HT1080 (cell line): ENCODE results near the gene MAST4. TPM values are rescaled to one million over a fixed set of nuclear protein-coding genes. Genes with fewer than 3 reads are reported as not detected.
"Not testable (repeated sequence)": the region's sequence is repeated elsewhere in the genome, so short reads cannot be mapped to it uniquely, and the experiment has no call there.

Experiments used
- DNase-seq: peaks from one replicate; pipeline ENCODE4 v3.0.0-alpha.2; 2015; ENCODE audit warnings: low read depth
- total RNA-seq: library from RNA; depleted of rRNA; stranded (reverse); fragments of >200 nt; shearing (Covaris generic); gene quantifications from 2 replicates; pipeline ENCODE4 v1.2.3, GENCODE V29; 2014

Gene MAST4
- total RNA-seq, 1 experiment from 2014 or later = 8.7 TPM

DNA sequence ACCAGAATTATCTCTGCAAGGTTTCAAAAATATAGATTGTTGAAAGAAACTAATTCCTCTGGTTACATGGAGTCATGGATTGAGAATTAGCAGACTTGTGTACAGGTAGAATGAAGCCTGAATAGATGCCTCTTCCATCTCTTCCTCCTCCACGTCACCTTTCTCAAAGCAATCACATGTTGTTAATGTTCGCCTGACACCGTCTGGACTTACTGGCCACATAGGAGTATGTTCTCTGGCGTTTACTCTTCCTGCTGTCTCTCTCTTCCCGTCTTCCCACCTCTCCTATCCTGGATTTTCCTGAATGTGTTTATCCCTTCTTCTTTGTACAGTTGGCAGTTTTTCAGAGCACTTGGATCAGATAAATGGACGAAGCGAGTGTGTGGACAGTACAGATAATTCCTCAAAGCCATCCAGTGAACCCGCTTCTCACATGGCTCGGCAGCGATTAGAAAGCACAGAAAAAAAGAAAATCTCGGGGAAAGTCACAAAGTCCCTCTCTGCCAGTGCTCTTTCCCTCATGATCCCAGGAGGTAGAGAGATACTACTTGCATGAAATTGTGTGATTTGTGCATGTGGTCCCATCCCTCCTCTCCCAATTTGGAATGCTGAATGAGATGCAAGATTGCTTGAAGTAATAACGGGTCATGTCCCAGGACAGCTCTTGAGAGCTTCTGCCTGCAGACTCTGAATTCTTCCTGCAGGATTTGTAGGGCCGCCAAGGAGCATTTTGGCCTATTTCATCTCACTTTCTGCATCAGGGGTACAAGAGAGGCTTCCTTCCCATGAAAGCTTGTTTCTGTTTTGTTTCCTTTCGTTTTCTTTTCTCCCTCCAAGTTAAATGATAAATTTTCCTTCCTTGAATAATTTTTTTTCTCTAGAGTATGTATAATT is 553.1 kb downstream of the MAST4 start:
- no peak for DNase-seq

DNA sequence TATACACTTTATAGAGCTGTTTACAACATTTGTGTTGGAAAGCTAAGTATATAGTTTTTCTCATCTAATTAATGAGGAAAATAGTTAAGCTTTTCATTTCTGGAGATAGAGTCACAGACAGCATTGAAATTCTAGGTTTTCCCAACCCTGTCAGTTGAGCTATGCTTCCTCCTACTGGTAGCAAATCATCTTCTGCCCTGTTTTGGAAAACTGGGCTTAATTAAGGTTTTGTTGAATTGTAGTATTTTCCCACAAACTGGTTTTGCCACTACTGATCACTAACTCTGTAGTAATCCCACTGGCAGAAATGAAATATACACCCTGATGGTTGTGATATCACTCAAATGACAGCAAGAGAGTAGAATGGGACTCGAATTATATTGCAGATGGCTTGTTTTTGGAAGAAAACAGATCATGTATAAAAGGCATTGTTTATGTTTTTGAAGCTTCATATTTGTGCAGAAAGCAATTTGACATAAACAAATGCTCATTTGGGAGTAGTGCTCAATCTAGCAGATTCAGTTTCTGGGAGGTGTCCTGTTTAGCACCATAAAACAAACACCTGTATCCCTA is 553.8 kb downstream of the MAST4 start:
- no peak for DNase-seq

DNA sequence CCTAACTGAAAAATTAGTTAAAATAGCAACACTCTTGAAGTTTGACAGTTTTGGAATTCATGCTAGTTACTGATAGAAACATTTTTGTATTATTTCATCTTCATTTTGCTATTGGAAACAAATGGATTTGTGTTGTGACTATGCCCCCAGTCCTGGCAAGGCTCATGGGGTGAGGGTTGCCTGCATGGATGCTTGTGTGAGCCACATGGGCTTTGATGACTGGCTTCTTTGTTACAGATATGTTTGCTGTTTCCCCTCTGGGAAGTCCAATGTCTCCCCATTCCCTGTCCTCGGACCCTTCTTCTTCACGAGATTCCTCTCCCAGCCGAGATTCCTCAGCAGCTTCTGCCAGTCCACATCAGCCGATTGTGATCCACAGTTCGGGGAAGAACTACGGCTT is 556.2 kb downstream of the MAST4 start:
- no peak for DNase-seq

DNA sequence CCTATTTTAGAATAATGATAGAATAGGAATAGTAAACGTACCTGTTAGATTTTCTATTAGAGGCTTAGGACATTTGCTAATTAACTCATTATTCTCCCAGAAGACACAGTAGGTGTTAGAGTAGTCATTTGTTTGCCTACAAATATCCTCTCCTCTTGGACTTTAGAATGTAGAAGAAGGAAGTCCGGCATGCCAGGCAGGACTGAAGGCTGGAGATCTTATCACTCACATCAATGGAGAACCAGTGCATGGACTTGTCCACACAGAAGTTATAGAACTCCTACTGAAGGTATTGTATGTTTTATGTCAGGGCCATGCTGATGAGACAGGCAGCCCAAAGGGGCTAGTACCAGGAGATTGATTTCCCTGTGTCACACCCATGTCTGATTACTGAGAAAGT is 557.1 kb downstream of the MAST4 start:
- DNase-seq = no peak

DNA sequence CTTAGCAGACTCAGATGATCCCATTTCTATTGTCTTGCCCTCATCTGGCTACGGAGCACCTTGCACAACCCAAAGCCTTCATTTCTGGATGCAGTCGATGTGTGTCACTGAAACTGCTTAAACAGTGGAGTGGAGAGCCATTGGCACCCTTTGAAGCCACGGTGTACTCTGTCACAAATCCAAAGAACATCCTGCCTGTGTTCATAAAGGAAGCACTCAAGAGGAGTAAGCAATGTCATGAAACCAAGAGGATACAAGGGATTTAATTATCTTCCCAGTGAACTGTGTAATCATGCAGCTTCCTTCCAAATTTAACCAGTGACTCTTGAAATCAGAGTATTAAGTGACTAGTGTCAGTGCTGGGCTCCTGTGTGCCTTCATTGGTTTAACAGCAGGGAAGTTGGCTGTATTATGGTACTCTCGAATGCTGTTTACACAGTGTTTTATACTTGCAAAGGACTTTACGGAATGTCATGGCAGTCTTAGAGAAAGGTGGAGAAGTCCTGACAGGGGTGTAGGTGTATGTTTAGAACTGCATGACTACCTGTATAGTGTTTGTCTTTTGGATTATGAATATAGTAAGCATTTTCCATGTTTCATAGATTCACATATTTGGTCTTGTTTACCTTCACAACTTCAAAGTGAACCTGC is 558.5 kb downstream of the MAST4 start:
- DNase-seq = no peak

DNA sequence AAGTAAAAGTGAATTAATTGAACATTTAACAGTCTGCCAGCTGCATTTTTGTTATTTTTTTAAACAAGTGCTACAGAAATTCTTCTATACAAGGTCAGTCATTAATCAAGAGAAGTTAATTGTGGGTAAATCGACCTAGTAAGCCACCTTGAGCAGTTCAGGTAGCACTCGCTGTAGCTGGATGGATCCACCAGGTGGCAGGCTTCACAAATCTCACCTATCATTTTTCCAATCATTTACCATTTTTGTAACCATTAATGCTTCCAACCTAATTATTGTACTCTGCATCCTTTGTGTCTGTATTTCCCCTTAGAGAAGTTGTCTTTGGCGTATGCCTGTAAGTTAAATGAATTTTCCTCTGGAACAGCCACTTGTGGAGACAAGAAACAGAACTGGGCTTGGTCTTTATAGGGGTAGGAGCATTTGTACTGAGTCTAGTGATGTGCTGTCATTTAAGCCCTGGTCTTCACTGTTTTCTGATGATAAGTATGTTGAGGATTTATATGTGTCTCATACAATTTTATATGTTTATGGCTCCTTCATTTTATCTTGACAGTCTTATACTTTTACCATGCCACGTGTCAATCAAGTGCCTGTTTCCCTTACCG is 560.9 kb downstream of the MAST4 start:
- peak; percentile 45 for DNase-seq

DNA sequence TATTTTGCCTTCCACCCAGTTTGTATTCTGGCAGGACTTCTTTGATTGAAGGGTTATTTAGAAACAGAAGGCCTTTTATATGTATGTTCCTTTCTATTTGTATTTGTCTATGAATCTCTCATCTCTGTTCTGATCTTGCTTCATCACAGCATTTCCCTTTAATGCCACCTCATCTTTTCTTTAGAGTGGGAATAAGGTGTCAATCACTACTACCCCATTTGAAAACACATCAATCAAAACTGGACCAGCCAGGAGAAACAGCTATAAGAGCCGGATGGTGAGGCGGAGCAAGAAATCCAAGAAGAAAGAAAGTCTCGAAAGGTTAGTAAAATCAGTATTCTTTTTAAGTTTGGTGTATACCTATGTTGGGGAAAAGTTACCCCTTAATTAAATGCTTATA is 564.1 kb downstream of the MAST4 start:
- DNase-seq = no peak

DNA sequence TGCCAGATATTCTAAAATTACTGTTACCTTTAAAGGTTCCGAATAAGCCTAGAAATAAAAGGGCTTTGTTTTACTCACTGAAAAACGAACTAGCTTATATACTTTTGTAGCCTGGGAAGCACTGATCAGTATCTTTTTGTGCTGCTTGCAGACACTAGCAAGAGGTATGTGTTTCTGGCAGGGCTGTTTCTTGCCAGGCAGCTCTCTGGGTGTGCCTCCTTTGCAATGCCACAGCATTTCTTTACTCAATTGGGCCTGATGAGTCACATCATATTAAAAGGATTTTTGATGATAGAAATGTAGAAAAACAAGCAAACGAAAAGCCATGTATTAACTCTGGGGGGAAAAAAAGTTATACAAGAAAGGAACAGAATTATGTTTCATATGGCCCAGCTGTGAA is 564.8 kb downstream of the MAST4 start:
- peak; percentile 70 for DNase-seq

DNA sequence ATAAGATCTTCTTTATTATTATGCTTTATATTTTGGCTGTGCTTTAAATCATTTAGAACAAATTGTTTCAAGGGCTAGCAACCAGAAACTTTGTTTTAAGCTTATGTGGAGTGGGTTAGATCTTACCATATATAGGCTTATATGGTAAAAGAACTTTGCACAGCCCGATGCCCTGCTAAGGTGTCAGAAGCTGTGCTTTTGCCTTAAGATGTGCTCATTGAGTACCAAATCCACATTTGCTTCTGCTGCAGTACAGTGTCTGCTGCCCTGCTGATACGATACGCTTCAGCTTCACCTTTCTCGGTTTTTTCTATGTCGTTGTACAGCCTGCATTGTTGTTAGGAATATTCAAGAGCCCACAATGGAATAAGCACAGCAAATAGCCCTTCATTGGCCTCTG is 565.6 kb downstream of the MAST4 start:
- DNase-seq = no peak

DNA sequence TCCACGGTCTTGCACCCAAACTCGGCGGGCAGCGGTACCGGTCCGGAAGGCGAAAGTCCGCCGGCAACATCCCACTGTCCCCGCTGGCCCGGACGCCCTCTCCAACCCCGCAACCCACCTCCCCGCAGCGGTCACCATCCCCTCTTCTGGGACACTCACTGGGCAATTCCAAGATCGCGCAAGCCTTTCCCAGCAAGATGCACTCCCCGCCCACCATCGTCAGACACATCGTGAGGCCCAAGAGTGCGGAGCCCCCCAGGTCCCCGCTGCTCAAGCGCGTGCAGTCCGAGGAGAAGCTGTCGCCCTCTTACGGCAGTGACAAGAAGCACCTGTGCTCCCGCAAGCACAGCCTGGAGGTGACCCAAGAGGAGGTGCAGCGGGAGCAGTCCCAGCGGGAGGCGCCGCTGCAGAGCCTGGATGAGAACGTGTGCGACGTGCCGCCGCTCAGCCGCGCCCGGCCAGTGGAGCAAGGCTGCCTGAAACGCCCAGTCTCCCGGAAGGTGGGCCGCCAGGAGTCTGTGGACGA is 567.1 kb downstream of the MAST4 start:
- DNase-seq = no peak

DNA sequence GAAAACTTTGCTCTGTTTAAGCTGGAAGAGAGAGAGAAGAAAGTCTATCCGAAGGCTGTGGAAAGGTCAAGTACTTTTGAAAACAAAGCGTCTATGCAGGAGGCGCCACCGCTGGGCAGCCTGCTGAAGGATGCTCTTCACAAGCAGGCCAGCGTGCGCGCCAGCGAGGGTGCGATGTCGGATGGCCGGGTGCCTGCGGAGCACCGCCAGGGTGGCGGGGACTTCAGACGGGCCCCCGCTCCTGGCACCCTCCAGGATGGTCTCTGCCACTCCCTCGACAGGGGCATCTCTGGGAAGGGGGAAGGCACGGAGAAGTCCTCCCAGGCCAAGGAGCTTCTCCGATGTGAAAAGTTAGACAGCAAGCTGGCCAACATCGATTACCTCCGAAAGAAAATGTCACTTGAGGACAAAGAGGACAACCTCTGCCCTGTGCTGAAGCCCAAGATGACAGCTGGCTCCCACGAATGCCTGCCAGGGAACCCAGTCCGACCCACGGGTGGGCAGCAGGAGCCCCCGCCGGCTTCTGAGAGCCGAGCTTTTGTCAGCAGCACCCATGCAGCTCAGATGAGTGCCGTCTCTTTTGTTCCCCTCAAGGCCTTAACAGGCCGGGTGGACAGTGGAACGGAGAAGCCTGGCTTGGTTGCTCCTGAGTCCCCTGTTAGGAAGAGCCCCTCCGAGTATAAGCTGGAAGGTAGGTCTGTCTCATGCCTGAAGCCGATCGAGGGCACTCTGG is 567.8 kb downstream of the MAST4 start:
- DNase-seq = no peak

DNA sequence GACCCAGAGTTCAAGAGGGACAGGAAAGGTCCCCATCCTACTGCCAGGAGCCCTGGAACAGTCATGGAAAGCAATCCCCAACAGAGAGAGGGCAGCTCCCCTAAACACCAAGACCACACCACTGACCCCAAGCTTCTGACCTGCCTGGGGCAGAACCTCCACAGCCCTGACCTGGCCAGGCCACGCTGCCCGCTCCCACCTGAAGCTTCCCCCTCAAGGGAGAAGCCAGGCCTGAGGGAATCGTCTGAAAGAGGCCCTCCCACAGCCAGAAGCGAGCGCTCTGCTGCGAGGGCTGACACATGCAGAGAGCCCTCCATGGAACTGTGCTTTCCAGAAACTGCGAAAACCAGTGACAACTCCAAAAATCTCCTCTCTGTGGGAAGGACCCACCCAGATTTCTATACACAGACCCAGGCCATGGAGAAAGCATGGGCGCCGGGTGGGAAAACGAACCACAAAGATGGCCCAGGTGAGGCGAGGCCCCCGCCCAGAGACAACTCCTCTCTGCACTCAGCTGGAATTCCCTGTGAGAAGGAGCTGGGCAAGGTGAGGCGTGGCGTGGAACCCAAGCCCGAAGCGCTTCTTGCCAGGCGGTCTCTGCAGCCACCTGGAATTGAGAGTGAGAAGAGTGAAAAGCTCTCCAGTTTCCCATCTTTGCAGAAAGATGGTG is 568.8 kb downstream of the MAST4 start:
- DNase-seq = no peak

DNA sequence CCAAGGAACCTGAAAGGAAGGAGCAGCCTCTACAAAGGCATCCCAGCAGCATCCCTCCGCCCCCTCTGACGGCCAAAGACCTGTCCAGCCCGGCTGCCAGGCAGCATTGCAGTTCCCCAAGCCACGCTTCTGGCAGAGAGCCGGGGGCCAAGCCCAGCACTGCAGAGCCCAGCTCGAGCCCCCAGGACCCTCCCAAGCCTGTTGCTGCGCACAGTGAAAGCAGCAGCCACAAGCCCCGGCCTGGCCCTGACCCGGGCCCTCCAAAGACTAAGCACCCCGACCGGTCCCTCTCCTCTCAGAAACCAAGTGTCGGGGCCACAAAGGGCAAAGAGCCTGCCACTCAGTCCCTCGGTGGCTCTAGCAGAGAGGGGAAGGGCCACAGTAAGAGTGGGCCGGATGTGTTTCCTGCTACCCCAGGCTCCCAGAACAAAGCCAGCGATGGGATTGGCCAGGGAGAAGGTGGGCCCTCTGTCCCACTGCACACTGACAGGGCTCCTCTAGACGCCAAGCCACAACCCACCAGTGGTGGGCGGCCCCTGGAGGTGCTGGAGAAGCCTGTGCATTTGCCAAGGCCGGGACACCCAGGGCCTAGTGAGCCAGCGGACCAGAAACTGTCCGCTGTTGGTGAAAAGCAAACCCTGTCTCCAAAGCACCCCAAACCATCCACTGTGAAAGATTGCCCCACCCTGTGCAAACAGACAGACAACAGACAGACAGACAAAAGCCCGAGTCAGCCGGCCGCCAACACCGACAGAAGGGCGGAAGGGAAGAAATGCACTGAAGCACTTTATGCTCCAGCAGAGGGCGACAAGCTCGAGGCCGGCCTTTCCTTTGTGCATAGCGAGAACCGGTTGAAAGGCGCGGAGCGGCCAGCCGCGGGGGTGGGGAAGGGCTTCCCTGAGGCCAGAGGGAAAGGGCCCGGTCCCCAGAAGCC is 569.6 kb downstream of the MAST4 start:
- no peak for DNase-seq

DNA sequence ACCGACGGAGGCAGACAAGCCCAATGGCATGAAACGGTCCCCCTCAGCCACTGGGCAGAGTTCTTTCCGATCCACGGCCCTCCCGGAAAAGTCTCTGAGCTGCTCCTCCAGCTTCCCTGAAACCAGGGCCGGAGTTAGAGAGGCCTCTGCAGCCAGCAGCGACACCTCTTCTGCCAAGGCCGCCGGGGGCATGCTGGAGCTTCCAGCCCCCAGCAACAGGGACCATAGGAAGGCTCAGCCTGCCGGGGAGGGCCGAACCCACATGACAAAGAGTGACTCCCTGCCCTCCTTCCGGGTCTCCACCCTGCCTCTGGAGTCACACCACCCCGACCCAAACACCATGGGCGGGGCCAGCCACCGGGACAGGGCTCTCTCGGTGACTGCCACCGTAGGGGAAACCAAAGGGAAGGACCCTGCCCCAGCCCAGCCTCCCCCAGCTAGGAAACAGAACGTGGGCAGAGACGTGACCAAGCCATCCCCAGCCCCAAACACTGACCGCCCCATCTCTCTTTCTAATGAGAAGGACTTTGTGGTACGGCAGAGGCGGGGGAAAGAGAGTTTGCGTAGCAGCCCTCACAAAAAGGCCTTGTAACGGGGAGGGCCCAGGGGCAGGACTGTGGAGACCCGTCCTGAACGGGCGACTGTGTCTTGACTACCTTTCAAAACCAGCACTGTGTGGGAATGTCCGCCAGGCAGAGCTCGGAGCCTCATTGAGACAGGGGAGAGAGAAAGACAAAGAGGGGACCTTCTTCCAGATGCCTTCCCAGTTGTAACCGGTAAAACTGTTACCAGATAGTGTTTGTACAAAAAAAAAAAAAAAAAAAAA is 570.5 kb downstream of the MAST4 start:
- no peak for DNase-seq

DNA sequence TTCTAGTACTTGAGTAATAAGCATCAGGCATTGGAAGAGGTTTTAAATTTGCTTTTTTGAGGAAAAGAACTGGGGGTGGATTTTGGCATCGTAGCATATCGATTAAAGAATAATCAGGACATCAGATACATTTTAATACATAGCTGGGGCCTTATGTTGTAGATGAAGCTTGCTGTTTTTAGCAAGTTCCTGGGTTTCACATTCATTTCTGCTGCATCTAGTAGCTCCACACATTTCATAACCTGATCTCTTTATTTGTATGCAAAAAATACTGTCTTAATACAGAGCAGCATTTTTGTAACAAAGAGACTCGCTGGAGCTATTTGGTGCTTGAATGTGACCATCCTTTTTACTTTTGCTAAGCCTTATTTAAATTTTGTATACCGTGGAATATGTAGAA is 571.9 kb downstream of the MAST4 start:
- no peak for DNase-seq

DNA sequence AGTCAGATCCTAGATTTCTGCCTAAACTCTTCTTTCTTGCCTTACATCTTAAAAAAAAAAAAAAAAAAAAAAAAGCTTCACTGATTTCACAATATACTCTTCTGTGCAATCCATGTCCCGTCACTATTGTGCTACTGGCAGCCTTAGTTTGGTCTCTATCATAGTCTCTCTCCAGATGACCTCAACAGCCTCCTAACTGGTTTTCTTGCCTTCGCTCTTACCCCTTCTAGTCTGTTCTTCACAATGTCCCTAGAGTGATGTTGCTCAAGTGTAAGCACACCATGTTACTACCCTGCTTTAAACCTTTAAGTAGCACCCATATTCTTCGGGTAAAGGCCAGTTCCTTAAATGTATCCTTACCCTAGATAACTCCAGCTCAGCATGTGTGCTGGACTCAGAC is 574.6 kb downstream of the MAST4 start:
- DNase-seq = no peak

DNA sequence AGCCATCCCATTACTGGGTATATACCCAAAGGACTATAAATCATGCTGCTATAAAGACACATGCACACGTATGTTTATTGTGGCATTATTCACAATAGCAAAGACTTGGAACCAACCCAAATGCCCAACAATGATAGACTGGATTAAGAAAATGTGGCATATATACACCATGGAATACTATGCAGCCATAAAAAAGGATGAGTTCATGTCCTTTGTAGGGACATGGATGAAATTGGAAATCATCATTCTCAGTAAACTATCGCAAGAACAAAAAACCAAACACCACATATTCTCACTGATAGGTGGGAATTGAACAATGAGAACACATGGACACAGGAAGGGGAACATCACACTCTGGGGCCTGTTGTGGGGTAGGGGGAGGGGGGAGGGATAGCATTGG is 577.2 kb downstream of the MAST4 start:
- not testable (repeated sequence) for DNase-seq

DNA sequence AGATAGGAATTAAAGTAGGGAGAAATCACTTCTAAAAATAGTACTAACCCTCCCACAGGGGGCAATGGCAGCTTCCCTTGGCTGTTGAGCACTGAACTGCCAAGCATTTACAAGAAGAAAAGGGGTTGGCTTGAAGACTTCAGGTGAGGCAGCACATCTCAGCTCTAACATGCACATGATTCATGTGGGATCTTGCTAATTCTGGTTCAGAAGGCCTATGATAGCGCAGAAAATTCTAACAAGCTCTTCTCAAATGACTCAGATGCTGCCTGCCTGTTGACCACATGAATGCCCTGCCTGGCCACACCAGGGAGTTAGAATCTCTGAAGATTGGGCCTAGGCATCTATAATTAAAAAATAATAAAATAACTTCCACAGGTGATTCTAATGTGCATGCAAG is 577.8 kb downstream of the MAST4 start:
- peak; percentile 37 for DNase-seq

DNA sequence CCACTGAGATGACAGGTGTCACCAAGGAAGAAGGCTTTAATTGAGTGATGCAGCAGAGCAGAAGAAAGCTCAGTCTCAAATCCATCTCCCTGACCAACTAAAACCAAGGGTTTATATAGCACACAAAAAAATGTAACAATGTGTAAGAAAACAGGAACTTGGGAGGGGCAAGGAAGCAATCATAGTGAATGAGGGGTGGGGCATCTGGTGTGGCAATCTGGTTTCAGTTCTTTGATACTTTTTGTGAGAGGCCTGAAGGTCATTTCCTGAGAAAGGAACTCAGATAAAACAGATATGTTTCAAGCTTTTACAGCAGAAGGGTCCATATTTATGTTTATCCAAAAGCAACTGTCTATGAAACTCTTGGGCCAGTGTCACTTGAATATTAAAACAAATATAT is 580.7 kb downstream of the MAST4 start:
- DNase-seq = no peak
